Measurements from ENCODE around the gene NUDT1. TPM values are rescaled to one million over a fixed set of nuclear protein-coding genes. Genes with fewer than 3 reads are reported as not detected.

Gene NUDT1
- total and polyA plus RNA-seq, 2 experiments from 2014 or later, result 54.5 to 163 TPM

- H3K79me2 ChIP-seq (replicated peaks; ENCODE audit: insufficient read depth), result no peaks in the 10 kb centered on the region
- no peaks in the 10 kb centered on the region for H3K27me3 ChIP-seq (ENCODE audit: insufficient read depth)
- H3K4me3 ChIP-seq, result no peak overlapping the region
- no peak for DNase-seq (ENCODE audit: low spot score)
- no peak overlapping the region for H3K27ac ChIP-seq (ENCODE audit: low read depth)
- no peaks in the 10 kb centered on the region for H4K20me1 ChIP-seq (replicated peaks; ENCODE audit: insufficient read depth)
- H2AFZ ChIP-seq, result no peak overlapping the region
- Mint-ChIP-seq H3K4me1 (no peaks in the 10 kb centered on the region), H3K4me3 (no peak overlapping the region), H3K27ac (no peak overlapping the region), H3K36me3 (ENCODE audit: low read depth) (peaks cover 23% of the 10 kb centered on the region), H3K27me3 (ENCODE audit: insufficient read depth, low read depth, poor library complexity) (peaks cover 12% of the 10 kb centered on the region), H3K9me3 (no peaks in the 10 kb centered on the region)
- no peak for ATAC-seq
- H3K4me2 ChIP-seq, result no peak overlapping the region
- no peaks in the 10 kb centered on the region for H3K36me3 ChIP-seq (ENCODE audit: insufficient read depth)
- TF ChIP-seq ZNF462 (CRISPR knock-in tag; IDR thresholded peaks at IDR 0.05) (no peak), CTCF (conservative IDR thresholded peaks at IDR 0.05; ENCODE audit: low read depth in 2 of 2) (no peak), ZNF114 (CRISPR knock-in tag; IDR thresholded peaks at IDR 0.05) (no peak), CREB1 (CRISPR knock-in tag; IDR thresholded peaks at IDR 0.05; ENCODE audit: low read depth) (no peak), EZH2phosphoT487 (IDR thresholded peaks at IDR 0.05; ENCODE audit: unreplicated experiment) (no peak), POLR2AphosphoS5 (IDR thresholded peaks at IDR 0.05; ENCODE audit: low read depth) (no peak), EZH2 (IDR thresholded peaks at IDR 0.05; ENCODE audit: low read depth, unreplicated experiment) (no peak), REST (IDR thresholded peaks at IDR 0.05; ENCODE audit: unreplicated experiment) (no peak), JUNB (IDR thresholded peaks at IDR 0.05; ENCODE audit: unreplicated experiment) (no peak), NANOG (IDR thresholded peaks at IDR 0.05; ENCODE audit: borderline replicate concordance) (no peak)
- H3K9me2 ChIP-seq (ENCODE audit: insufficient read depth), result no peaks in the 10 kb centered on the region
- no peaks in the 10 kb centered on the region for H3F3A ChIP-seq (replicated peaks; ENCODE audit: low read depth)
- no peaks in the 10 kb centered on the region for H3K4me1 ChIP-seq (ENCODE audit: insufficient read depth)
Observed at GRCh38 chr7:2260820-2261219, 18.8 kb downstream of the NUDT1 start.

Measured in GM23338 (cell line).